HG03097 (cell line): ENCODE data around the gene MGP.

Experiments used
- ATAC-seq: cut with Tn5 transposase; IDR thresholded peaks from one replicate; pipeline ENCODE4 v1.9.1; 2021; ENCODE audit not compliant: unreplicated experiment, low FRiP score

The MGP gene

DNA sequence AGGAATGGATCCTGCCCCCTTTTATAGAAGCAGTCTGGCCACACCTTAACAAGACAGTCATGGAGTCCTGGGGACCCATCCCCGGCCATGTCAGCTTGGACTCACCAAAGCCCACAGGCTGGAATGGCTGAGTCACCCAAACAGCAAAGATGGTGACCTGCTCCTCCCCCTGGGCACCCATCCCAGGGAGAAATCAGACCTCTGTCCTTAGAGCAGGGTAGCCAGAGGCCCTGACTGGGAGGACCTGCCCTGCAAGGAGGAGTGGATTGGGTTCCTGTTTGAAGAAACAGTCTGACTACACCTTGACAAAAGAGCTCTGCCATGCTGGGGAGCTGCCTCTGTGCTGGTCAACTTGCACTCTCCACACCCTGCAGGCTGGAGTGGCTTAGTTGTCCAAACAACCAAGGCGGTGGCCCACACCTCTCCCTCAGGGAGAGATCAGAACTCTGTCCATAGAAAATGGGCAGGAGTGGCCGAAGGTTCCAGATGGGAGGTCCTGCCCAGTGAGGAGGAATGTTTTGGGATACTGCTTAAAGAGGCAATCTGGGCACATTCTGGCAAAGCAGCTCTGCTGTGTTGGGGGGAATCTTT, 16.6 kb downstream of the MGP start:
- ATAC-seq = no peak

DNA sequence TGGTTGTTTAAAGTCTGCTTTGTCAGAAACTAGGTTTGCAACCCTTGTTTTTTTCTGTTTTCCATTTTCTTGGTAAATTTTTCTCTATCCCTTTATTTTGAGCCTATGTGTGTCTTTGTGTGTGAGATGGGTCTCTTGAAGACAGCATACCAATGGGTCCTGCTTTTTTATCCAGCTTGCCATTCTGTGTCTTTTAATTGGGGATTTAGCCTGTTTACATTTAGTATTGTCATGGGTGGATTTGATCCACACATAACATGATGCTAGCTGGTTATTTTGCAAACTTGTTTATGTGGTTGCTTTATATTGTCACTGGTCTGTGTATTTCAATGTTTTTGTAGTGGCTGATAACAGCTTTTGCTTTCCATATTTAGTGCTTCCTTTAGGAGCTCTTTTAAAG, 25.2 kb downstream of the MGP start:
- ATAC-seq = no peak

DNA sequence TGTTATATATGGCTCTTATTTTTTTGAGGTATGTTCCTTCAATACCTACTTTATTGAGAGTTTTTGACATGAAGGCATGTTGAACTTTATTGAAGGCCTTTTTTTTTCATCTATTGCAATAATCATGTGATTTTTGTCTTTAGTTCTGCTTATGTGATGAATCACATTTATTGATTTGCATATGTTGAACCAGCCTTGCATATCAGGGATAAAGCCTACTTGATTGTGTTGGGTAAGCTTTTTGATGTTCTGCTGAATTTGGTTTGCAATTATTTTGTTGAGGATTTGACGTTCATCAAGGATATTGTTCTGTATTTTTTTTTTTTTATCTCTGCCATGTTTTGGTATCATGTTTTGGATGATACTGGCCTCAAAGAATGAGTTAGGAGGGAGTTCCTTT, 27.1 kb downstream of the MGP start:
- ATAC-seq = no peak

DNA sequence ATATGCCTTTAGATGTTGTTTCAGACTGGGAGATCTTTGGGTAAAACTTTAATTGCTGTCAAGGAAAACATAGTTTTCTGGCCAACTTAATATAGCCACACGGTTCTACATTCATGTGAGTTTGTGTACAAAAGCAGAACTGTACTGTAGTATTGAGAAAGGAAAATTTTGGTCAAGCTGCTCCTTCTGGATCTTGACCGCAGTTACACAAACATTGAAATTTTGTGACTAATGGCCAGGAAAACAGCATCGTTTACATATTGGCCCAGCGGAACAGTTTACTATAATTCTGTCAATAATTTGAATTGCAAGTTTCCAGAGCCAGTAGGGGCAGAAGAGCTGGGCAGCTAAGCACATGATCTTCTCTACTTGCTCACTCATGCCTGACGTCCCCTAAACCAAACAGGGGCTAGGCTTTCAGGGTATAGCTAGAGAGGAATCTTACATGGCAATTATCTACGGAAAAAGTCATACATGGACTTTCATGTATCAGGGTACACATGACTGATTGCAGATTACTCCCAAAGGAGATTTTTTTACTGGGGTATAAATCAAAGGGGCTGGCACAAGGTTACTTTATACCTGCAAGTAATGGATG, 31.0 kb downstream of the MGP start:
- no peak for ATAC-seq

DNA sequence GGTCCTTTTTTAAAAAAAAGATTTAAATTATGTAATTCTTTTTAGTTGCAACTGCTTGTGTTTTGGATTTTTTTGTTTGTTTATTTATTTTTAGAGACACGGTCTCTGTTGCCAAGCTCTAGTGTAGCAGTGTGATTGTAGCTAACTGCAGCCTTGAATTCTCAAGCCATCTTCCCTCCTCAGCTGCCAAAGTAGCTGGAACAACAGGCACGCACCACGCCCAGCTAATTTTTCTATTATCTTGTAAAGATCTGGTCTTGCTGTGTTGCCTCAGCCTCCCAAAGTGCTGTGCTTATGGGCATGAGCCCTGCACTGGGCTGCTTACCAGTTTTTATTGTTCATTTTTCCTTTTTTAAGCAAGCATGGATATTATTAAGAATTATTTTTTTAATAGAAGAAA, 31.7 kb downstream of the MGP start:
- no peak for ATAC-seq

DNA sequence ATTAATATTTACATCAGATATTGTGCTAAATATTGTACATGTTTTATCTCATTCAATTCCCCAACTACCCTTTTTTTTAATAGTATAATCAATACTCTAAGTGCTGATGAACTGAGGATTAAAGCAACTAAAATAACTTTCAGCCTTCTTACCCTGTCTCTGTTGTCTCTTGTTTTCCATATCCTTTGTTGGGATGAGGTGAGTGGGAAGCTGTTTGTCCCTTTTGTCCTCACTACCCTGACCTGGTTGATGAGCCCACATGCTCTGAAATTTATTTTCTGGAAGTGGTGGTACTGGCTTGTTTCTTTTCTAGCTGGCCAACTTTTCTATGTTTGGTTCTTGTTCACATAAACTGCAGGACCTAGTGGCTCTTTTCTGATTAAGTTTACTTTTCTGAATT, 32.8 kb downstream of the MGP start:
- ATAC-seq = no peak

DNA sequence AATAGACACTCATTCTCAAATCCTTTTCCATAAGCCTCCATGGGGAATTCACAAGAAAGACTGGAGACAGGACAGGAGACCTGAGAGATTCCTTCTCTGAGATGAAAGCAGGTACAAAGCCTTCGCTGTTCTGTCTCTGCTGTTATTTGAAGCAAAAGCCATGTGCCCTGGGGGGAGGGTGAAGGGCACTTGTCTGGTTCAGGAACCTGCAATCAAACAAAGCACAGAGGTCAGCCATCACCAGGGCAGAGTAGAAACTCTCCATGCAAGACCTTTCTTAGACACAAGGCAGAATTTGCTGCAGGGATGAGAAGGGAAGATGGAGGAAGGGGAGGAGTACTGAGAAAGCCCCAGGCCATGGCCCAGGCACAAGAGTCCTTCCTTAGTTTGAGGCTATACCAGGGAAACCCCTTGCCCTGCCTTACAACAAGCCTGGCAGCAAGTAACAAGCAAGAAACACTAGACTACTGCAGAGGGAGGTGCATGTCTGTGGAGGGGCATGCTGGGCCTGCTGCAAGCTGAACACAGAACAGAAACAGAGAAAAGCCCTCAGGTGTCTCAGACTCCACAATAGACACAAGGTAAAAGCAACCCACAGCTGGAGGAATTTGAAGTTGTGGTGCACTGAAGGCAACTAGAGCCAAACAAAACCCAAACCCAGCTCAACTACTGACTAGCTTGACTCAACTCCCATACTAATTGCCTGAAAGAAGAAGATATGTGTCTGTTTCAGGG, 34.6 kb downstream of the MGP start:
- ATAC-seq = no peak

DNA sequence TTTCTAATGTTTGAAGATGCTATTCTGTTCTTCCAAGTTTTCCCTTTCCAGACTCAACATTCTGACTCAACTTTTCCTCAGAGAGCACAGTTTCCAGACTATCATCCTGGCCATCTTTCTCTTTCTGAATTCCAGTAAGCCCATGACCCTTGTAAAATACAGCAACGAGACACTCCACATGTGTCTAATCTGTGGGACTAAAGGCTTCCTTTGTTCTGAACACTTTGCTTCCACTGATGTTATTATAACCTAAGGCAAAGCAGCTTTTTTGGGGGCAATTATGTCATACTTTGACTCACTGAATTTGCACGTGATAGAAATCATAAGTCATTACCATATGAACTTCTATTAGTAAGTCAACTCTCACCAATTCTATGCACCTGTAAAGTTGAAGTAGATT, 36.0 kb downstream of the MGP start:
- ATAC-seq = no peak

DNA sequence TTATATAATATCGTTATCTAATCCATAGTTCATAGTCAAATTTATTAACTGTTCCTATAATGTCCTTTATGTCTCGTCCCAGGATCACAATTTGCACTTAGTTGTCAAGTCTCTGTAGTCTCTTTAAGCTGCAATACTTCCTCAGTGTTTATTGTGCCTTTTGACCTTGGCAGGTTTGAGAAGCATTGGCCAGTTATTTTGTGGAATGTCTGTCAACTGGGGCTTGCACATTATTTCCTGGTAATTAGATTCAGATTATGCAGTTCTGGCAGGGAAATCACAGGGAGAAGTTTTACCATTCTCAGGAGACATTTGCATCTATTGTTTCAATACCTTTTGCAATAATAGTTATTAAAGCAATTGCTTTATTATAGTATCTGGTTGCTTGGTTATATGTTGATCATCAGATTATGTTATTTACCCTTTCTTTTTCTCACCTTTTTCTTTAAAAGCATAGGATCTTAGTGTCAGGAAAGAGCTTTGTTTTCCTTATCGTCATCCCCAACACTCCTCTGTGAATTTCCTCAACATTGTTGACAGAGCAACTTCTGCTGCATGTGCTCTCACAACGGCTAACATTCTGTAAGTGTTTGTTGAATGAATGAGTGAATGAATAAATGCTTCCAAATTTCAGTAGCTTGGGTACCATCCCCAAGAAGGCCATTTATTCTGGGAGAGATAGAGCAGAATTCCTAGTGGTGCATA, 38.6 kb downstream of the MGP start:
- no peak for ATAC-seq

DNA sequence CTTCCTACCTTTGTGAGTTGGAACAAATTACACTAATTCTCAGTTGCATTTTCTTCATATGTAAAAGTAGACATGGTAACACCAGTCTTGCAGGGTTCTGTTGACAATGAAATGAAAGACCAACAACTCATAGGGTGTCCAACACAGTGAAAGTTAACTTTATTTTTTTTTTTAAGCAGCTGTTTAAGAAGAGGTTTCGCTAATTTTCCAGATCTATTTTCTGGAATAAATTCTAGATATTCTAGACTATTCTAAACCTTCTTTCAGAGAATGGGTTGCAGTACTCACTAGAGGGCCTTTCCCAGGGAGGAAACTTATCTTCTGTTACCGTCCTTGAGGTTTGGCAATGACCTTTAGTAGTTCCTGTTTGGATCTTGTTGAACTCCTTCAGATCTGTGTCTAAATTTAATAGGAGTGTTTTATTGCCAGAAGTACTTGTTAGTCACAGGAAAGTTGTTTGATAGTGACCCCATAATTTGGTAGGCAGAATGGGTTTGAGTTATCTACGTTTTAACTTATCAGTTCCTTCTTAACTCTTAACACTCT, 39.5 kb downstream of the MGP start:
- ATAC-seq = no peak

DNA sequence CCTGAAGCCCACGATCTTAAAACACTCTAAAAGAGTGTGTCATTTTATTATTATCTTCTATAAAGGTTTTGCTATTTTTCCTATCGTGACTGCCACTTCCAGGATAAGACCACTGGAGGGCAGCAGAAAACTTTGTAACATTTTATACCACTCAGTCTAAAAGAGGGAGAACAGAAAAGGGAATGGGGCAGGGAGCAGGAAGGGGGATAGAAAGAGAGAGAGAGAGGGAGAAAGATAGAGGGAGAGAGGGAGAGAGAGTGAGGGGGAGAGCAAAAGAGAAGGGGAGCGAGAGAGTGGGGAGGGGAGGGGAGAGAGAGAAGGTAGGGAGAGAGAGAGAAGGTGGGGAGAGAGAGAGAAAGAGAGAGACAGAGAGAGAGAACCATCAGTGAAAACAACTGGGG, 40.3 kb downstream of the MGP start:
- ATAC-seq = no peak

DNA sequence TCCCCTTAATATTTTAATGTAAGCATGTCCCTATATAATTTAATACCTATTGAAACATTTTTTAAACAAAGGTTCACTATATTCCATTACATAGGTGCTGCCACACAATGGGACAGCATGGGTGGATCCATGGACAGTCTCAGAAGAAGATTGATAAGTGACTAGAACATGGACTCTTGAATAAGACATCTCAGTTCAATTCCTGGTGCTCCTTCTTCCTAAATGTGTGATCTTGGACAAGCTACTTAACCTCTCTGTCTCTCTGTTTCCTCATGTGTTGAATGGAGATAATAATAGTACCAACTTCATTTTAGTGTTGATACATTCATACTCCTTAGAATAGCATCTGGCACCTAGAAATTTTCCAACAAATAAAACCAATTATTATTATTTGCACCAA, 41.3 kb downstream of the MGP start:
- no peak for ATAC-seq

DNA sequence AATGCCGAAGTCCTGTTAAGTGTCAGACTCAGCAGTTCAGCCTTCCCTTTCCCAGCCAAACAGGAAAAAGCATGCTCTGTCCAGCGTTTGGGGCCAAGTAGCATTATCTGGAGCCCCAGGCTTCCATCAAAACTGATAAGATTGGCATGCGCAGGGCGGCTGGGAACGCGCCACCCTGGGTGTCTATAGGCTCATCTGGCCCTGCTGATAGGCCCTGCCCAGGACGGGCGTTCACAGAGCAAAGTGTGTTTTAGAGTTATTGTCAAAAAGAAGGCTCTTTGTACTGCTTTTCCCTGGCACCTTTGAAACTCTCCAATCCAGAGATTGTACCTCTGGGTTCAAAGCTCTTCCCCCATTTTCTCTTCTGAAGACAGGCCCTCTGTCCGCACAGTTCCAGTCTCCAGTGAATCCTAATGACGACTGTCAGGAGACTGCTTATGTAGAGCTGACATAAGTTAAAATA, 42.2 kb downstream of the MGP start, which contains the start of gene ART4:
Gene ART4 (minus strand): TSS at position 102 of the 463 bp plus-strand sequence. CDS start 413 bp downstream, outside the sequence.
- no peak for ATAC-seq

DNA sequence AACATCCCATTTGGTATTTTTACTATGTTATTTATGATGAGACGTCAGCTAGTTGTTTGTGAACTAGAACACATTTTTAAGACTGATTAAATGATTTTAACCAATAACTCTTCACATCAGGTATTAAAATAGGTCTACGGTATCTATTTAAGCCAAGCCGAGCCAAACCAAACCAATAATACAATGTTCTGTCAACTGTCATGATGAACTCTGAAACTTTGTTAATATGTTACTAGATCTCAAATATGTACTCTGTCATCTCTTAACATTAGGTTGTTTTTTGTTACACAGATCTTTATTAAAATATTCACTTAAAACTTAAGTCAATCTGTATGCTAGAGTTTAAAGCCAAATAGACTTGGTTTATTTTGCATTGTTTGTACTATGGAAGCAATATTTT, 43.3 kb downstream of the MGP start:
- no peak for ATAC-seq

DNA sequence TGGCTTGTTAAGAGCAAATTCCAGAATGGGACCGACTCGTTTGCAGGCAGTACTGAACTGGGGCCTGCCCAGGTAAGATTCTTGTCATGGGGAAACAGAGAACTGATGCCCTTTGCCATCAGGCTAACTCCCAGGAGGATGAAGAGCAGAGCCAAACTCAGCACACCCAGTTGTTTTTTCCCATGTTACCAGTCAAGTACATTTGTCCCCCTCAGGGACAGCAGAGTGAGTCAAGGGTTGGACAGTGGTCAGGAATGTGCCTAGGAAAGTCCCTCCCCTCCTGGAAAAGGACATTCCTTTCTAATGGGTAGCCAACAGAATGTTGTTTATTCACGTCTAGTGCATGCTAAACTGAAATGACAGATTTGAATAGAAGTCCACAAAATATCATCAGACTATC, 43.9 kb downstream of the MGP start:
- ATAC-seq = no peak

DNA sequence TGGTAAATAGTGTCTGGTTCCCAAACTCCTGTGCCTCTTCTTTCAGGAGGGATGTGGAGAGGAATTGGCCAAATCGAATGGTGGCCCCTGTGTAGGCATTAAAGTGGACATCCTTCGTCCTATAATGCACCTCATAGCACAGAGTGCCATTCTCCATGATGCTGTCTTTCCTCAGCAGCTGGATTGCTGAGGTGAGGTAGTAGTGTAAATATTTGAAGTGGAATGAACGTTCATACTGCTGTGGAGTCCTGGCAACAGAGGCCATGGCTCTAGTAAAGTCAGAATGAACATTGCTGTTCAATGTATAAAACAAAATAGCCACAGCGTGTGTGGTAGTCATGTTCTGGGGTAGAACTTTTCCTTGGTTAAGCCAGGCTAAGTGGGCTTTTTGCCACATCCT, 45.0 kb downstream of the MGP start:
- ATAC-seq = no peak

DNA sequence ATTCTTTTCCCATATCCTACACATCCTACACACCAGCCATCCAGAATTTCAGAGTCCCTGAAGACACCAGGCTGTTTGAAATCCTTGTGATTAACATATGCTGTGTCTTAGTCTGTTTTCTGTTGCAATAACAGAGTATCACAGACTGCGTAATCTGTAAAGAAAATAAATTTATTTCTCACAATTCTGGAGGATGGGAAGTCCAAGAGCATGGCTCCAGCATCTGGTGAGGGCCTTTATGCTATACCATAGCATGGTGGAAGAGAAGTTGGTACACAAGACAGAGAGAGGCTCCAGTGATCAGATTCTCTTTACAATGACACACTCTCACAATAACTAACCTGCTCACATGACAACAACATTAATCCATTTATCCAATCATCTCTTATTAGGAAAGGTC, 46.4 kb downstream of the MGP start:
- no peak for ATAC-seq

DNA sequence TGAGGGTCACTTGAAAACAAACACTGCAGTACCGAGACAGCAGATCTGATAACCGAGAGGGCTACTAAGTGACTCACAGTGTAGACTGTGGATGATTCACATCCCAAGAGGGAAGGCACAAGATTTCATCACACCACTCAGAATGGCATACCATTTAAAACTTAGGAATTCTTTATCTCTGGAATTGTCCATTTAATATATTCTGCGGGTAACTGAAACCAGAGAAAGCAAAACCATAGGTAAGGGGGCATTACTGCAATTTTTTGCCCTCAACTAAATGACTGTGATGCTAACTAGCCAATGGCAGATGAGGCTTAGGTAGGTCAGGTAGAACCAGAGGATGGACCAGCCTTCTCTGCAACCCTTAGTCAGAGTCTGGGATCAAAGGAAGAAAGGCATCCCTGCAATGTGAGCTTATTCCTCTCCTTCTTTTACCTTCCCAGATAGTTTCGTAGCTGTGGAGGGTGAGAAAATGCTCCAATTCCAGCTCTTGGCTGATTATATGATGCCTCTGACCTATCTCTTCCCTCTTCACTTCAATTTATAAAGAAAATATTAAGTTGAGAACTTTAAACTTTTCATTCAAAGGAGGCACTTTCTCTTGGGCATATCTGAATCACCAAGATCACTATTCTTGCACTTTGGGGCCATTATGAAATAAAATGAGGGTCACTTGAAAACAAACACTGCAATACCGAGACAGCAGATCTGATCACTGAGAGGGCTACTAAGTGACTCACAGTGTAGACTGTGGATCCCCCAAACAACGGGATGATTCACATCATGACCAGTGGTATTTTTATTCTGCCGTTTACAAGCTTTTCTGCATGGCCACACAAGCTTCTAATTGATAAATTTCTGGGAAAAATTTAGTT, 49.1 kb downstream of the MGP start:
- no peak for ATAC-seq

DNA sequence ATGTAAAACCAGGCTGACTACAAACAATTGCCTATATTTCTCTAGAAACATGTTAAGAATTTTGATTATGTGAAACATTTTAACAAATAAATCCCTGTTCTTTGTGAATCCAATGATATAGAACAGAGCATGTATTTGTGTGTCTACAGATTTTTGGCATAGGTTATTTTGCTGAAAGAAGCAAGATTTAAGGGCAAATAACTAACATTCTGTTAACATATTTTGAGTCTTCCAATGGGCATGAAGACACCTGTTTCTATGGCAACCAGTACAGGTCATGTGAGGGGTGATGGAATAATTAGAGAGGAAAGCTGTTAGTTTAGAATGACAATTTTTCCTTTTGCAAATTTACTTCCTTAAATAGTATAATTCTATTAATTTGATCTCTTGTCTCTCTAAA, 51.1 kb downstream of the MGP start:
- ATAC-seq = no peak

DNA sequence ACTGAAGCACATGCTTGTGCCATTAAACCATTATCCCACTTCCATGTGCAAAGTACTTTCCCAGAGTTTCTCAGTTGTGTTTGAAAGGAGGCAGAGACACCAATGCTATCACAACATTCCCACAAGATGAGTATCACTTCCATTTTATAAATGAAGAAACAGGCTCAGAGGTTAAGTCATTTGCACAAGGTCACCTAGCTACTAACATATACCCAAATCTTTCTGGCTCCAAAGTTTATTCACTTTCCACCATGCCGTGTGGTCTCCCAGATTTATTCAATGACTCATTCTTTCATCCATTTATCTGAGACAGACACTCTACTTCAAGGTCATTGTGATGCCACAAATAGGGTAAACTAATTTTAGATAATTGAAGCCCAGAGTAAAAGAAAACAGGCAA, 51.7 kb downstream of the MGP start:
- no peak for ATAC-seq
